WERI-Rb-1 (cell line): ENCODE measurements around the gene FCGR3A.

Experiments used
- DNase-seq: peaks from one replicate; pipeline ENCODE4 v3.0.0-alpha.2; 2020
- H3K27ac ChIP-seq: fragments of 250-450 bp; sonication (Bioruptor Pico); 2 replicates; pipeline ENCODE4 v1.5.1; 2020; ENCODE audit warnings: mild to moderate bottlenecking, moderate library complexity
- H3K27me3 ChIP-seq: fragments of 250-450 bp; sonication (Bioruptor Pico); 2 replicates; pipeline ENCODE4 v1.5.1; 2021; ENCODE audit warnings: mild to moderate bottlenecking, low read depth, moderate library complexity; ENCODE audit not compliant: insufficient read depth, severe bottlenecking
- H3K36me3 ChIP-seq: fragments of 250-450 bp; sonication (Bioruptor Pico); 2 replicates; pipeline ENCODE4 v1.5.1; 2020; ENCODE audit warnings: mild to moderate bottlenecking, moderate library complexity
- H3K4me3 ChIP-seq: 2 replicates; pipeline ENCODE4 v1.5.1; 2011; ENCODE audit warnings: low read depth, mild to moderate bottlenecking, control low read depth, low read length
- H3K9me3 ChIP-seq: fragments of 250-450 bp; sonication (Bioruptor Pico); 2 replicates; pipeline ENCODE4 v1.5.1; 2021; ENCODE audit warnings: mild to moderate bottlenecking, moderate library complexity; ENCODE audit not compliant: severe bottlenecking
- CTCF ChIP-seq: IDR thresholded peaks from 2 replicates; pipeline ENCODE4 v1.5.1; 2011; ENCODE audit warnings: low read depth, mild to moderate bottlenecking, control low read depth, inconsistent platforms, low read length

The FCGR3A gene

GRCh38 chr1:161505686-161506085, 43.9 kb downstream of the FCGR3A start:
- no peak for TF ChIP-seq CTCF
- Histone ChIP-seq H3K36me3 (no peaks in the 10 kb centered on the region), H3K27ac (no peak overlapping the region), H3K4me3 (no peak overlapping the region), H3K27me3 (peaks cover 97% of the 10 kb centered on the region), H3K9me3 (peaks cover 4% of the 10 kb centered on the region)
- no peak for DNase-seq

- no peak for TF ChIP-seq CTCF
- Histone ChIP-seq H3K36me3 (no peaks in the 10 kb centered on the region), H3K9me3 (peaks cover 4% of the 10 kb centered on the region), H3K27me3 (peaks cover 98% of the 10 kb centered on the region), H3K27ac (no peak overlapping the region), H3K4me3 (no peak overlapping the region)
- no peak for DNase-seq
These were observed 46.2 kb downstream of the FCGR3A start for GRCh38 chr1:161503394-161503748.

GRCh38 chr1:161502641-161503393, 46.8 kb downstream of the FCGR3A start:
- TF ChIP-seq CTCF = no peak
- Histone ChIP-seq H3K9me3 (peaks cover 4% of the 10 kb centered on the region), H3K27me3 (peaks cover 98% of the 10 kb centered on the region), H3K36me3 (no peaks in the 10 kb centered on the region), H3K4me3 (no peak overlapping the region), H3K27ac (no peak overlapping the region)
- DNase-seq = no peak

GRCh38 chr1:161502181-161502580, 47.4 kb downstream of the FCGR3A start:
- no peak overlapping the region for H3K4me3 ChIP-seq
- TF ChIP-seq CTCF = no peak
- no peak overlapping the region for H3K27ac ChIP-seq
- no peak for DNase-seq
- H3K36me3 ChIP-seq = no peaks in the 10 kb centered on the region
- H3K27me3 ChIP-seq = peaks cover 98% of the 10 kb centered on the region
- H3K9me3 ChIP-seq = peaks cover 4% of the 10 kb centered on the region

GRCh38 chr1:161501234-161501633, 48.4 kb downstream of the FCGR3A start:
- DNase-seq = no peak
- H3K4me3 ChIP-seq = no peak overlapping the region

More at GRCh38 chr1:161501234-161501633, 48.4 kb downstream of the FCGR3A start:
- peaks cover 4% of the 10 kb centered on the region for H3K9me3 ChIP-seq
- H3K27ac ChIP-seq = no peak overlapping the region
- H3K36me3 ChIP-seq = no peaks in the 10 kb centered on the region
- no peak for TF ChIP-seq CTCF
- H3K27me3 ChIP-seq = peaks cover 98% of the 10 kb centered on the region
